Esophagus squamous epithelium (tissue), 5 donors: Measurements from ENCODE around the gene NLRP5. TPM values are rescaled to one million over a fixed set of nuclear protein-coding genes. Genes with fewer than 3 reads are reported as not detected.
"Not testable (repeated sequence)": the region's sequence is repeated elsewhere in the genome, so short reads cannot be mapped to it uniquely, and the experiment has no call there.

Source experiments
- DNase-seq: peaks from one replicate; lab custom pipeline; 2025; lab: John Stamatoyannopoulos, UW
- H3K27ac ChIP-seq, 4 donors: fragments of 200-600 bp; sonication (generic); one replicate each; pipeline ENCODE4 v1.5.1; 2016 to 2019; ENCODE audit warnings: mild to moderate bottlenecking in 1 of 4
- H3K27me3 ChIP-seq, 4 donors: fragments of 200-600 bp; sonication (generic); 1 replicate in 3 of 4; 2 replicates in 1 of 4; pipeline versions ENCODE4 v1.5.1 to v1.6.0; 2017 to 2021; ENCODE audit warnings: antibody characterized with exemption in 1 of 4
- H3K36me3 ChIP-seq, 3 donors: fragments of 200-600 bp; sonication (generic); one replicate each; pipeline ENCODE4 v1.5.1; 2016 to 2019
- H3K4me1 ChIP-seq, 3 donors: fragments of 200-600 bp; sonication (generic); one replicate each; pipeline ENCODE4 v1.5.1; 2017 to 2019
- H3K4me3 ChIP-seq, 4 donors: fragments of 200-600 bp; sonication (generic); 1 replicate in 3 of 4; 2 replicates in 1 of 4; pipeline ENCODE4 v1.5.1; 2016 to 2019; ENCODE audit warnings: mild to moderate bottlenecking in 2 of 4, moderate library complexity in 1 of 4
- H3K9me3 ChIP-seq, 3 donors: fragments of 200-600 bp; sonication (generic); one replicate each; pipeline ENCODE4 v1.5.1; 2016 to 2019
- CTCF ChIP-seq, 6 experiments: fragments of 450-650 bp in 4 of 6; fragments of 200-600 bp in 2 of 6; sonication (generic) in 2 of 6; IDR thresholded peaks; one replicate each; pipeline ENCODE4 v1.5.1; 2016 to 2019; ENCODE audit warnings: antibody characterized with exemption in 6 of 6, mild to moderate bottlenecking in 4 of 6, moderate library complexity in 4 of 6
- POLR2A ChIP-seq, 4 donors: fragments of 450-650 bp; IDR thresholded peaks; one replicate each; pipeline ENCODE4 v1.6.1; 2017; ENCODE audit warnings: antibody characterized with exemption in 4 of 4, mild to moderate bottlenecking in 4 of 4, moderate library complexity in 3 of 4
- WGBS, 2 donors: methylation state at CpG; one replicate each; pipeline ENCODE4 v1.1.5; 2018; 5-methylcytosine and 5-hydroxymethylcytosine counted together
- intact Hi-C: fragments of 100-400 bp; cut with DNase I; formaldehyde crosslinking; loops from one replicate; pipeline ENCODE4 v1.15.0; 2022
- total RNA-seq, 4 donors: library from RNA; depleted of rRNA; stranded (reverse); fragments of >200 nt; gene quantifications; one replicate each; pipeline ENCODE4 v1.1.0, GENCODE V29; 2016
- donor health status: DM: yes; HTN: yes; CAD: no.

The NLRP5 gene
- total RNA-seq, 4 donors from 2014 or later = not detected

- no peak for DNase-seq
- Histone ChIP-seq H3K9me3 (no peaks in the 10 kb centered on the region), H3K4me3 (no peak overlapping the region), H3K27me3 (no peaks in the 10 kb centered on the region), H3K4me1 (peaks cover 19 to 49% (median 32%) of the 10 kb centered on the region in 3 donors), H3K27ac (no peak overlapping the region), H3K36me3 (peaks cover 10 to 62% (median 14%) of the 10 kb centered on the region in 3 donors)
- WGBS, 2 donors = no CpG with 5 or more reads among the region's 20 CpGs
- TF ChIP-seq CTCF (IDR thresholded peaks at IDR 0.05) (no peak), POLR2A (IDR thresholded peaks at IDR 0.05) (no peak)
- intact Hi-C loops = loop anchor here (10.0 kb wide), 1 partner anchor 52 kb away; no protein-coding TSS in a partner anchor
These were observed 116.5 kb downstream of the NLRP5 start for GRCh38 chr19:56103027-56103614.

GRCh38 chr19:56104423-56104822 is 117.8 kb downstream of the NLRP5 start:
- Histone ChIP-seq H3K4me1 (peaks cover 32 to 62% (median 45%) of the 10 kb centered on the region in 3 donors), H3K27ac (peak overlapping the region in 2 of 4 donors; percentile 69 to 84), H3K27me3 (no peaks in the 10 kb centered on the region), H3K4me3 (no peak overlapping the region), H3K36me3 (peaks cover 10 to 50% (median 13%) of the 10 kb centered on the region in 3 donors), H3K9me3 (no peaks in the 10 kb centered on the region)
- DNase-seq = no peak
- WGBS, 2 donors = 85 to 97% methylated on average over 8 to 11 of the region's 29 CpGs
- no peak for TF ChIP-seq CTCF (IDR thresholded peaks at IDR 0.05)
- TF ChIP-seq POLR2A (IDR thresholded peaks at IDR 0.05) = no peak
- intact Hi-C loops = loop anchor here (10.0 kb wide), 1 partner anchor 50 kb away; no protein-coding TSS in a partner anchor

GRCh38 chr19:56105090-56105701 is 118.6 kb downstream of the NLRP5 start:
- 8 to 18% methylated on average over 9 to 12 of the region's 22 CpGs for WGBS, 2 donors
- no peak for DNase-seq
- no peaks in the 10 kb centered on the region for H3K27me3 ChIP-seq
- peak overlapping the region in 2 of 4 donors; percentile 11 to 44 for H3K4me3 ChIP-seq
- H3K9me3 ChIP-seq = no peaks in the 10 kb centered on the region
- H3K36me3 ChIP-seq = peaks cover 6 to 44% (median 13%) of the 10 kb centered on the region in 3 donors
- intact Hi-C loops = loop anchor here (10.0 kb wide), 1 partner anchor 50 kb away; no protein-coding TSS in a partner anchor
- H3K4me1 ChIP-seq = peaks cover 33 to 69% (median 53%) of the 10 kb centered on the region in 3 donors
- no peak for TF ChIP-seq POLR2A (IDR thresholded peaks at IDR 0.05)
- peak; percentile 71 to 80 (median 76) for TF ChIP-seq CTCF (IDR thresholded peaks at IDR 0.05)
- peak overlapping the region; percentile 21 to 84 (median 70) for H3K27ac ChIP-seq

GRCh38 chr19:56105831-56106396 is 119.3 kb downstream of the NLRP5 start:
- not testable (repeated sequence) for H3K9me3 ChIP-seq, DNase-seq, H3K27me3 ChIP-seq
- Histone ChIP-seq H3K36me3 (peaks cover 4 to 37% (median 13%) of the 10 kb centered on the region in 3 donors), H3K4me3 (peak overlapping the region in 2 of 4 donors; percentile 11 to 44), H3K27ac (peak overlapping the region; percentile 21 to 84 (median 70)), H3K4me1 (peaks cover 36 to 76% (median 60%) of the 10 kb centered on the region in 3 donors)
- 89 to 92% methylated on average over 44 to 55 of the region's 61 CpGs for WGBS, 2 donors
- intact Hi-C loops = loop anchor here (10.0 kb wide), 1 partner anchor 49 kb away; no protein-coding TSS in a partner anchor

GRCh38 chr19:56106397-56106849 is 119.8 kb downstream of the NLRP5 start:
- intact Hi-C loops = loop anchor here (10.0 kb wide), 1 partner anchor 48 kb away; no protein-coding TSS in a partner anchor
- Histone ChIP-seq H3K9me3 (no peaks in the 10 kb centered on the region), H3K4me3 (no peak overlapping the region), H3K27me3 (no peaks in the 10 kb centered on the region), H3K4me1 (peaks cover 41 to 82% (median 65%) of the 10 kb centered on the region in 3 donors), H3K27ac (peak overlapping the region in 2 of 4 donors; percentile 71 to 84), H3K36me3 (peaks cover 4 to 35% (median 13%) of the 10 kb centered on the region in 3 donors)
- DNase-seq = no peak
- TF ChIP-seq POLR2A (IDR thresholded peaks at IDR 0.05) (no peak), CTCF (IDR thresholded peaks at IDR 0.05) (no peak)
- 89 to 93% methylated on average over 13 to 20 of the region's 27 CpGs for WGBS, 2 donors
